HG03060 (cell line): ENCODE measurements around the gene RUNX3.

Experiments
- ATAC-seq: cut with Tn5 transposase; IDR thresholded peaks from one replicate; pipeline ENCODE4 v1.9.1; 2021; ENCODE audit warnings: low read depth, moderate number of reproducible peaks; ENCODE audit not compliant: unreplicated experiment

RUNX3 gene

DNA sequence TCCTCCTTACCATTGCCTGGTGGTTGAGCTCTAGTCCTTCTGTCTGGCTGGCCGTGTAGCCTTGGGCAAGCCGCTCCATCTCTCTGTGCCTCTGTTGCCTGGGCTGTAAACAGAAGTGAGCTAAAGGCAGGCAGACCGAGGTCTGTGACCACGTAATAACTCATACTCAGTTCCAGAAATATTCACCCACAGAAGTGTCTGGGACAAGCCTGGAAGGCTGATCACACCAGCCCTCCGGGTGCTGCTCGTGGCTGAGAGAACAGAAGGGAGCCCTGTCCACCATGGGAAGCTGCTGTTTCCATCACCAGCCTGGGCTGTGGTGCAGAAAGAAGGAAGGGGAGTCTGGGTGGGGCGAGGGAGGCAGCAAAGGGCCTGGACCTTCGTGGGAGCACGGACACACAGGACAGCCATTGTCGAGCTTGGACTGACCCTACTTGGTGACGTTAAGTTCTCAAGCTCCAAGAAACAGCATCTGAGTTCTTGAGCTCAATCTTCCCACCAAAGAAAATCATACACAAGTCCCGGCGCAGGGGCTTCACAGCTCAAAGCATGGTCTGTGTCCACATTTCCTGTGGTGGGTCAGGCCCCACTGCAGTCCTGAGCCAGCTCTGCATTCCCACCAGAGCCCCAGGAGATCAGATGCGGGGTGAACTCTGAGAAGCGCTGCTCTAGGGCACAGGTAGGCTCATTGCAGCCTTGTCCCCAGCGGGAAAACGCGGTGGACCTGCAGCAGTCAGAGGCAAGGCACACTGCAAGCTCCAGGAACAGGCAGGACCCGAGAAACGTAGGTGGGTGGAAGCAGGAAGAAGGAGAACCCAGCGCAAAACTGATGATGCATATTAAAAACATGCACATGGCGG is 61.8 kb downstream of the RUNX3 start:
- no peak for ATAC-seq

GRCh38 chr1:24867084-24867870 is 62.8 kb downstream of the RUNX3 start:
- no peak for ATAC-seq

DNA sequence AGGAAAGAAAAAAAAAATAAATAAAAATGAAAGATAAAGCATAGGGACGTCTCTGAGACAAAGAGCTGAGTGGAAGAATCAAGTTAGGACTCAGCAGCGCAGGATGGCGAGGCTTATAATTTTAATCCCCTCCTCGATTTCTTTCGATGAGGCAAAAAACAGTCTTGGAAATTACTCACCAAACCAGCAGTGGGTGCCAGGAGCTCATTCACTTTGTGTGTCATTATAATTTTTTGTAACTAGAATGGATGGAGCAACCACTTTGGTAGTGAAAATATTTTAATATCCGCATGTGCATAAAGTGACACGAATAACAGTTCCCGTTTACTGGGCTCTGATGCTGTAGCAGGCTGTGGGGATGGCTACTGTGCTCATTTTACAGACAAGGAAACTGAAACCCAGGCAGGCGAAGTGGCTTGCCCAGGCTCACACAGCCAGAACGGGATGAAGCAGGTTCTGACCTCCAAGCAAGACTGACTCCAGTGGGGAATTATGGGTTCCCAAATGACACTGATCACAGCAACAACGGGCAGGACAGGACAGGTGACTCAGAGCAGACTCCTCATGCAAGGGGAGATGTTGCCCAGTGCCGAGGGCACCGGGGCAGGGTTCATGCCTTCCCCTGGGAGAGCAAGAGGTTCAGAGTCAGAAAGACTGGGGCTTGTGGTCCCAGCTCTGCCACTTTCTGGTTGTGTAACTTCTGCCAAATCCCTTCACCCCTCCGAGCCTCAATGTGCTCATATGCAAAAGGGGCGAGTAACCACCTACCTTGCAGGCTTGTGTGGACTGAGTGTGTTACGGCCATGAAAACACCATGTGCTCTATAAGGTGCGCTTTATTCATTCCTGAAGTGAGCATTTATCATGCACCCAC is 63.6 kb downstream of the RUNX3 start:
- no peak for ATAC-seq

DNA sequence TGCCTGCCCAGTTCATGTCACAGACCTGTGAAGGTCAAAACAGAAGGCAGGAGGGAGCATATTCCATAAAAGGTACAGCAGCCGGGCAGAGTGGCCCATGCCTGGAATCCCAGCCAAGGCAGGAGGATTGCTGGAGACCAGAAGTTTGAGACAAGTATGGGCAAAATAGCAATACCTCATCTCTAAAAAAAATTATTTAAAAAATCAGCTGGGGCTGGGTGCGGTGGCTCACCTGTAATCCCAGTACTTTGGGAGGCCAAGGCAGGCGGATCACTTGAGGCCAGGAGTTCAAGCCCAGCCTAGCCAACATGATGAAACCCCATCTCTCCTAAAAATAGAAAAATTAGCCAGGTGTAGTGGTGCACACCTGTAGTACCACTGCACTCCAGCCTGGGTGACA is 64.5 kb downstream of the RUNX3 start:
- ATAC-seq = no peak

GRCh38 chr1:24865168-24865567 is 64.9 kb downstream of the RUNX3 start:
- no peak for ATAC-seq

- no peak for ATAC-seq
Observed at GRCh38 chr1:24864370-24864777, 65.7 kb downstream of the RUNX3 start.

GRCh38 chr1:24862775-24863483 is 67.1 kb downstream of the RUNX3 start:
- no peak for ATAC-seq

- ATAC-seq = no peak
Observed at GRCh38 chr1:24861821-24862727, 68.0 kb downstream of the RUNX3 start.

DNA sequence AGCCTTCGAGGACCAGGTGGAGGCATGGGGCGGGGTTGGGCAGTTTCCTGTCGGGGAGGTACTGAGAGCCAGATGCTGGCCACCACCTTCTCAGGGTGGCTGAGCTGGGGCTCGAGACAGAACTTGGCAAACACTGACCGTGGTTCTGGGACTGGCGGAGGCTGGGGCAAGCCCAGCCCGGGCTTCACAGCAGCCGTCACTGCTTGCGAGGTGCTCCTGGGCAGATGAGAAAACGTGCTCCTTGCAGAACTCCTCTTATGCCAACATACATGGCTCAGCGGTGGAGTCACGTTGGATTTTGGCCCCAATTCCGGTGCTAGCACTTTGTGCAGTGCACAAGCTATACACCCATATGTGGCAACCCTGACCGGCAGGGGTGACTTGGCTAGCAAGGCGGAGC is 69.2 kb downstream of the RUNX3 start:
- ATAC-seq = no peak

DNA sequence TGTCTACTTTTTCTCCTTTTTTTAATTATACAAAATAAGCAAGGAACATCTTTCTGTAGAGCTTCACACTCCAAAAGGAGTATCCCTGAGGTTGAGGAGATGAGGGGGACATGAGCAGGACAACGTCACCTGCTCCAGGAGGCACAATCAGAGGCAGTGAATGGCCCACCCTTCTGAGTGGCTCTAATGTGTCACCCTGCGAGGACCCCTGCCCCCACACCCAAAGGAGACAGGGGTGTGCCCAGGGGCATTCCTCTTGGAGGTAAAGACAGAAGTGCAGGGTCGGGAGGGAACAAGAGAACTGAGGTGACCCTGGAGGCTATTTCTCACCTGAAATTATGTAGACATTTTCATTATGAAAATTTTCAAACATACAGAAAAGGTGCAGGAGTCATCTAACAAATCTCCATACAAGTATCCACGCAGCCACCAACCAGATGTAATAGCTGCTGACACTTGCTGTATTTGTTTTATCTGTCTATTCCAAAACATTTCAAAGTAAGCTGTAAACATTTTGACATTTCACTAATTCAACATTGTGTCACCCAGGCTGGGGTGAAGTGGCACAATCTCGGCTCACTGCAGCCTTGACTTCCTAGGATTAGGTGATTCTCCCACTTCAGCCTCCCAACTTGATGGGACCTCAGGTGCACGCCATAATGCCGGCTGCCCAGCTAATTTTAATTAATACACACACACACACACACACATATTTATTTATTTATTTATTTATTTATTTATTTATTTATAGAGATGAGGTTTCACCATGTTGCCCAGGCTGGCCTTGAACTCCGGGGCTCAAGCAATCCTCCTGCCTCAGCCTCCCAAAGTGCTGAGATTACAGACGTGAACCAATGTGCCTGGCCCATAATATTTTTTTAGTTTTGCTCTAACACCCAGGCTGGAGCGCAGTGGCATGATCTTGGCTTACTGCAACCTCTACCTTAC is 70.7 kb downstream of the RUNX3 start:
- ATAC-seq = no peak

DNA sequence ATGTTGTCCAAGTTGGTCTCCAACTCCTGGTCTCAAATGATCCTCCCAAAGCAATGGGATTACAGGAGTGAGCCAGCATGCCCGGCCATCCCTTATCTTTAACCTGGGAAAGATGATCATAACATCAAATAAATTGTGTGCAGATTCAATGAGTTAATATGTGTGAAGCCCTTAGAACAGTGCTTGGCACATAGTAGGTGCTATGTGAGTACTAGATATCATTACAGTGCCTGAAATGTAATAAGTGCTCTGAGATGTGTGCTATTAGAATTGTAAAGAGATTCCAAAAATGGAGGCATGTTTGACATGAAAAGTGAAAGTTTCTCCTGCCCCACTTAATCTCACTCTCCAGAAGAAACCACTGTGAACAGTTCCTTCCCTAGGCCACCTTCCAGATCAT is 71.8 kb downstream of the RUNX3 start:
- no peak for ATAC-seq

- ATAC-seq = no peak
Observed at GRCh38 chr1:24857507-24858133, 72.5 kb downstream of the RUNX3 start.

DNA sequence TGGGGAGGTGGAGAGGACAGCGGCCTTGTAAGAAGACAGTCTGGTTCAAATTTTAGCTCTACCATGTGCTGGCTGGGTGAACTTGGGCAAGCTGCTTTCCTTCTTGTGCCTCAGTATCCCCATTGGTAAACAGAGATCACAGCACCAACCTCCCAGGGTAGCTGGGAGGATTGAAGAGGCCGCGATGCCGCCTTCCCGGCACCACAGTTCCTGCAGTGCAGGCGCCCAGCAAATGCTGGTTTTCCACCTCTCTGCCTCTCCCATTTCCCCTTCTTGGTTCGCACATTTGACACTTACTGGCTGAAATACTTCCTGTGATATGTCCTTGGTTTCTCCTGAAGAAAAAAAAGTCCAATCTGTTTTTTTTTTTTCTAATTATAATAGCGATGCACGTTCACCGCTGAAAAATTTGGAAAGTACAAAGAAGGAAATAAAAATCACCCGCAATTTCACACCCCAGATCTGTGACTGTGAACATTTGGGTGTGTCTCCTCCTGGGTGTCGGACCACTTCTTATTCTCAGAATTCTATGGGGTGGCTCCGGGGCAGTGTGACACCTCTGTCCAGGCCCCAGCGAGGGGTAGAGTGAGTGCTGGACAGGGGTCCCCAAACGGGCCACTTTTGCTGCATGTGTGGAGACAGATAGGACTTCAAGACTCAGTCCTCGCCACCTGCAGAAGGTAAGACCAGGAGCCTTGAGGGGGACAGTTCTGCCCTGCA is 73.1 kb downstream of the RUNX3 start:
- ATAC-seq = no peak

GRCh38 chr1:24855474-24855873 is 74.6 kb downstream of the RUNX3 start:
- no peak for ATAC-seq

- no peak for ATAC-seq
Observed at GRCh38 chr1:24853649-24854048, 76.4 kb downstream of the RUNX3 start.

- ATAC-seq = no peak
Observed at GRCh38 chr1:24850328-24850920, 79.7 kb downstream of the RUNX3 start.
